WTC11 (cell line): ENCODE data around the gene SLC38A10. TPM values are rescaled to one million over a fixed set of nuclear protein-coding genes. Genes with fewer than 3 reads are reported as not detected.

Source experiments
- ATAC-seq: fragments of 200-7000 bp; cut with Tn5 transposase; 2 replicates; pipeline ENCODE4 v1.10.0; 2021; ENCODE audit warnings: mild to moderate bottlenecking, moderate library complexity
- CTCF ChIA-PET: fragments of 300-600 bp; sonication (Branson Sonifier 250); formaldehyde crosslinking; loops from one replicate; lab custom pipeline; 2021; ENCODE audit warnings: antibody characterized with exemption; lab: Charles Lee
- POLR2A ChIA-PET: fragments of 350-600 bp; sonication (Branson Sonifier 250); formaldehyde crosslinking; loops from one replicate; lab custom pipeline; 2021; ENCODE audit warnings: antibody characterized with exemption; lab: Charles Lee
- DNase-seq: peaks from one replicate; pipeline ENCODE4 v3.0.0; 2021; ENCODE audit warnings: low spot score
- H3K27ac Mint-ChIP-seq: 2 replicates; pipeline ENCODE4 v1.8.0; 2021; ENCODE audit warnings: mixed read lengths
- H3K27me3 Mint-ChIP-seq: 2 replicates; pipeline ENCODE4 v1.8.0; 2021; ENCODE audit warnings: low read depth, mild to moderate bottlenecking, moderate library complexity, mixed read lengths
- H3K36me3 Mint-ChIP-seq: 2 replicates; pipeline ENCODE4 v1.8.0; 2021; ENCODE audit warnings: mixed read lengths
- H3K4me1 Mint-ChIP-seq: 2 replicates; pipeline ENCODE4 v1.8.0; 2022; ENCODE audit warnings: mixed read lengths
- H3K4me3 Mint-ChIP-seq: 2 replicates; pipeline ENCODE4 v1.8.0; 2021; ENCODE audit warnings: mild to moderate bottlenecking, moderate library complexity, mixed read lengths
- H3K9me3 Mint-ChIP-seq: 2 replicates; pipeline ENCODE4 v1.8.0; 2021; ENCODE audit warnings: mixed read lengths
- ELF4 ChIP-seq: sonication (generic); formaldehyde crosslinking; IDR thresholded peaks from 2 replicates; pipeline ENCODE4 v1.8.1; 2022; ENCODE audit warnings: low read depth, mild to moderate bottlenecking, moderate library complexity, missing genetic modification reagents
- EMX1 ChIP-seq: fragments of 250-450 bp; sonication (Bioruptor Pico); IDR thresholded peaks from 2 replicates; pipeline ENCODE4 v1.8.0; 2021; ENCODE audit warnings: mild to moderate bottlenecking
- FOXJ3 ChIP-seq: sonication (generic); formaldehyde crosslinking; IDR thresholded peaks from 2 replicates; pipeline ENCODE4 v1.9.0; 2021; ENCODE audit warnings: missing genetic modification reagents, mild to moderate bottlenecking, borderline replicate concordance
- GABPB1 ChIP-seq: sonication (generic); formaldehyde crosslinking; IDR thresholded peaks from 2 replicates; pipeline ENCODE4 v1.8.1; 2023; ENCODE audit warnings: mild to moderate bottlenecking, missing genetic modification reagents
- GTF2I ChIP-seq: fragments of 250-450 bp; sonication (Bioruptor Pico); conservative IDR thresholded peaks from 2 replicates; pipeline ENCODE4 v1.4.0; 2021; ENCODE audit warnings: mild to moderate bottlenecking
- HMGA2 ChIP-seq: fragments of 250-450 bp; sonication (Bioruptor Pico); IDR thresholded peaks from 2 replicates; pipeline ENCODE4 v1.4.0; 2021; ENCODE audit warnings: mild to moderate bottlenecking, moderate library complexity
- IRF2 ChIP-seq: sonication (generic); formaldehyde crosslinking; IDR thresholded peaks from 2 replicates; pipeline ENCODE4 v1.8.0; 2022; ENCODE audit warnings: low read depth, missing genetic modification reagents, borderline replicate concordance
- KAT7 ChIP-seq: sonication (generic); formaldehyde crosslinking; IDR thresholded peaks from 2 replicates; pipeline ENCODE4 v1.8.1; 2023; ENCODE audit warnings: missing genetic modification reagents, mild to moderate bottlenecking, borderline replicate concordance
- MXD4 ChIP-seq: fragments of 250-450 bp; sonication (Bioruptor Pico); IDR thresholded peaks from 2 replicates; pipeline ENCODE4 v1.8.0; 2021; ENCODE audit warnings: mild to moderate bottlenecking, moderate library complexity, borderline replicate concordance
- NR1H2 ChIP-seq: sonication (generic); formaldehyde crosslinking; IDR thresholded peaks from 2 replicates; pipeline ENCODE4 v1.9.0; 2021; ENCODE audit warnings: mild to moderate bottlenecking, moderate library complexity, missing genetic modification reagents
- RELA ChIP-seq: sonication (generic); formaldehyde crosslinking; IDR thresholded peaks from 2 replicates; pipeline ENCODE4 v1.8.1; 2022; ENCODE audit warnings: missing genetic modification reagents, mild to moderate bottlenecking, borderline replicate concordance
- SOX15 ChIP-seq: fragments of 250-450 bp; sonication (Bioruptor Pico); IDR thresholded peaks from 2 replicates; pipeline ENCODE4 v1.9.0; 2021; ENCODE audit warnings: mild to moderate bottlenecking
- ZBTB21 ChIP-seq: sonication (generic); formaldehyde crosslinking; IDR thresholded peaks from 2 replicates; pipeline ENCODE4 v1.8.1; 2023; ENCODE audit warnings: mild to moderate bottlenecking, missing genetic modification reagents, borderline replicate concordance
- ZNF219 ChIP-seq: sonication (generic); formaldehyde crosslinking; IDR thresholded peaks from 2 replicates; pipeline ENCODE4 v1.8.0; 2023; ENCODE audit warnings: missing genetic modification reagents, mild to moderate bottlenecking, borderline replicate concordance
- ZNF423 ChIP-seq: fragments of 250-450 bp; sonication (Bioruptor Pico); IDR thresholded peaks from 2 replicates; pipeline ENCODE4 v2.1.2; 2022; ENCODE audit warnings: mild to moderate bottlenecking, moderate library complexity
- ZNF425 ChIP-seq: fragments of 250-450 bp; sonication (Bioruptor Pico); conservative IDR thresholded peaks from 2 replicates; pipeline ENCODE4 v1.9.0; 2021; ENCODE audit warnings: mild to moderate bottlenecking
- ZNF671 ChIP-seq: fragments of 250-450 bp; sonication (Bioruptor Pico); IDR thresholded peaks from 2 replicates; pipeline ENCODE4 v1.8.0; 2021; ENCODE audit warnings: mild to moderate bottlenecking
- total RNA-seq: library from RNA; stranded (reverse); gene quantifications from 3 replicates; pipeline ENCODE4 v1.2.3, GENCODE V29; 2021
- TF ChIP-seq, protein P1 (sequence below): sonication (generic); formaldehyde crosslinking; conservative IDR thresholded peaks from 2 replicates; pipeline ENCODE4 v1.8.1; 2022; ENCODE audit warnings: mild to moderate bottlenecking, missing genetic modification reagents
- TF ChIP-seq, protein P2 (sequence below): sonication (generic); formaldehyde crosslinking; IDR thresholded peaks from 2 replicates; pipeline ENCODE4 v1.8.1; 2023; ENCODE audit warnings: mild to moderate bottlenecking, missing genetic modification reagents

Gene SLC38A10
- total RNA-seq, 1 experiment from 2014 or later: 47.0 TPM

DNA sequence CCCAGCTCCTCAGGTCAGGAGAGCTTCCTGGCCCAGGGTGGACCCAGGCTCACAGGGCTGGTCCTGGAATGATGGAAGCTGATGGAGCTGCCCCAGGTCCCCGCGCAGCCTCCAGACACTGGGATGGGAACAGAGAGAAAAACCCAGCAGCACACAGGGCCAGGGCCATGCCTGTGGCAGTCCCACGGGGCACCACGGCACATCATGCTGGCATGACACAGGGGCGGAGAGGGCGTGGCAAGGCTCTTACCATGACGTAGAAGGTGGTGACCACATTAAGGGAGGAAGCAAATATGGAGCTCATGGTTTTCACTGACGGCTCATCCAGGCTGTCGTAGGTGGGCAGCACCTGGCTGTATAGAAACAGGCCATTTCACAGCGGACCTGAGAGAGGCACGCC is 18.3 kb downstream of the SLC38A10 start:
- H3K4me3 Mint-ChIP-seq: no peak overlapping the region
- H3K4me1 Mint-ChIP-seq: no peaks in the 10 kb centered on the region
- ATAC-seq (no peak), DNase-seq (no peak)
- H3K27me3 Mint-ChIP-seq: no peaks in the 10 kb centered on the region
- peaks cover 29% of the 10 kb centered on the region for H3K36me3 Mint-ChIP-seq
- ChIA-PET POLR2A (no interaction called here), CTCF (no interaction called here)
- no peak for TF ChIP-seq ZNF219 (CRISPR knock-in tag)
- no peak for TF ChIP-seq FOXJ3 (CRISPR knock-in tag)
- no peak for TF ChIP-seq RELA (CRISPR knock-in tag)
- TF ChIP-seq KAT7 (CRISPR knock-in tag): no peak
- TF ChIP-seq GABPB1 (CRISPR knock-in tag): no peak
- TF ChIP-seq ZBTB21: no peak
- TF ChIP-seq EMX1 (CRISPR knock-in tag): no peak
- TF ChIP-seq NR1H2 (CRISPR knock-in tag): no peak
- TF ChIP-seq MXD4 (CRISPR knock-in tag): no peak
- no peak for TF ChIP-seq IRF2 (CRISPR knock-in tag)
- TF ChIP-seq, protein P1, sequence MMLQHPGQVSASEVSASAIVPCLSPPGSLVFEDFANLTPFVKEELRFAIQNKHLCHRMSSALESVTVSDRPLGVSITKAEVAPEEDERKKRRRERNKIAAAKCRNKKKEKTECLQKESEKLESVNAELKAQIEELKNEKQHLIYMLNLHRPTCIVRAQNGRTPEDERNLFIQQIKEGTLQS: no peak
- no peak for TF ChIP-seq SOX15 (CRISPR knock-in tag)
- H3K9me3 Mint-ChIP-seq: no peaks in the 10 kb centered on the region
- no peak overlapping the region for H3K27ac Mint-ChIP-seq

DNA sequence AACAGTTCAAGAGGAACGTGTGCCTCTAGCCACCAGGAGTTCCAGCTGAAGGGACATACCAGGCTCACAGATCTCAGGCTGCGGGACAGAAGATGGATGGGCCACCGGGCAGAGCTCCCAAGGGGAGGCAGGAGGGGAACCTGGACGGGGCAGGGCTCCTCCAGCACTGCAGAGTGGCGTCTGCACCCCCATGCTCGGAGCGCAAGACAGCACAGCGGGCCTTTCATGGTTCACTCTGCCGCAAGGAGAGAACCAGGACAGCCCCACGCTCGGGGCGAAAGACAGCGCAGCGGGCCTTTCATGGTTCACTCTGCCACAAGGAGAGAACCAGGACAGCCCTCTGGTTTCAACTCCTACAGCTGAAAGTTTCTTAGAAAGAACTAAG is 20.6 kb downstream of the SLC38A10 start:
- no peak for ATAC-seq
- CTCF ChIA-PET: no interaction called here
- POLR2A ChIA-PET: no interaction called here

More for the DNA sequence above, 20.6 kb downstream of the SLC38A10 start:
- no peak overlapping the region for H3K4me3 Mint-ChIP-seq
- no peak for TF ChIP-seq ZNF425
- TF ChIP-seq ZNF423 (CRISPR knock-in tag): no peak
- TF ChIP-seq, protein P1: no peak
- no peak for TF ChIP-seq ZNF671 (CRISPR knock-in tag)
- no peak for TF ChIP-seq HMGA2 (CRISPR knock-in tag)
- TF ChIP-seq ELF4 (CRISPR knock-in tag): no peak
- TF ChIP-seq, protein P2, sequence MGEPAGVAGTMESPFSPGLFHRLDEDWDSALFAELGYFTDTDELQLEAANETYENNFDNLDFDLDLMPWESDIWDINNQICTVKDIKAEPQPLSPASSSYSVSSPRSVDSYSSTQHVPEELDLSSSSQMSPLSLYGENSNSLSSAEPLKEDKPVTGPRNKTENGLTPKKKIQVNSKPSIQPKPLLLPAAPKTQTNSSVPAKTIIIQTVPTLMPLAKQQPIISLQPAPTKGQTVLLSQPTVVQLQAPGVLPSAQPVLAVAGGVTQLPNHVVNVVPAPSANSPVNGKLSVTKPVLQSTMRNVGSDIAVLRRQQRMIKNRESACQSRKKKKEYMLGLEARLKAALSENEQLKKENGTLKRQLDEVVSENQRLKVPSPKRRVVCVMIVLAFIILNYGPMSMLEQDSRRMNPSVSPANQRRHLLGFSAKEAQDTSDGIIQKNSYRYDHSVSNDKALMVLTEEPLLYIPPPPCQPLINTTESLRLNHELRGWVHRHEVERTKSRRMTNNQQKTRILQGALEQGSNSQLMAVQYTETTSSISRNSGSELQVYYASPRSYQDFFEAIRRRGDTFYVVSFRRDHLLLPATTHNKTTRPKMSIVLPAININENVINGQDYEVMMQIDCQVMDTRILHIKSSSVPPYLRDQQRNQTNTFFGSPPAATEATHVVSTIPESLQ: no peak
- TF ChIP-seq RELA (CRISPR knock-in tag): no peak
- TF ChIP-seq GTF2I: no peak
- TF ChIP-seq, all 79 proteins: peak for 0
- Mint-ChIP-seq H3K9me3 (no peaks in the 10 kb centered on the region), H3K4me1 (no peaks in the 10 kb centered on the region), H3K36me3 (peaks cover 31% of the 10 kb centered on the region), H3K27ac (no peak overlapping the region), H3K27me3 (no peaks in the 10 kb centered on the region)
- DNase-seq: no peak
